WTC11 (cell line): ENCODE results near the gene INPP4B. TPM values are rescaled to one million over a fixed set of nuclear protein-coding genes. Genes with fewer than 3 reads are reported as not detected.

Experiments used
- ATAC-seq: fragments of 200-7000 bp; cut with Tn5 transposase; 2 replicates; pipeline ENCODE4 v1.10.0; 2021; ENCODE audit warnings: mild to moderate bottlenecking, moderate library complexity
- CTCF ChIA-PET: fragments of 300-600 bp; sonication (Branson Sonifier 250); formaldehyde crosslinking; loops from one replicate; lab custom pipeline; 2021; ENCODE audit warnings: antibody characterized with exemption; lab: Charles Lee
- POLR2A ChIA-PET: fragments of 350-600 bp; sonication (Branson Sonifier 250); formaldehyde crosslinking; loops from one replicate; lab custom pipeline; 2021; ENCODE audit warnings: antibody characterized with exemption; lab: Charles Lee
- DNase-seq: peaks from one replicate; pipeline ENCODE4 v3.0.0; 2021; ENCODE audit warnings: low spot score
- H3K27ac Mint-ChIP-seq: 2 replicates; pipeline ENCODE4 v1.8.0; 2021; ENCODE audit warnings: mixed read lengths
- H3K27me3 Mint-ChIP-seq: 2 replicates; pipeline ENCODE4 v1.8.0; 2021; ENCODE audit warnings: low read depth, mild to moderate bottlenecking, moderate library complexity, mixed read lengths
- H3K36me3 Mint-ChIP-seq: 2 replicates; pipeline ENCODE4 v1.8.0; 2021; ENCODE audit warnings: mixed read lengths
- H3K4me1 Mint-ChIP-seq: 2 replicates; pipeline ENCODE4 v1.8.0; 2022; ENCODE audit warnings: mixed read lengths
- H3K4me3 Mint-ChIP-seq: 2 replicates; pipeline ENCODE4 v1.8.0; 2021; ENCODE audit warnings: mild to moderate bottlenecking, moderate library complexity, mixed read lengths
- H3K9me3 Mint-ChIP-seq: 2 replicates; pipeline ENCODE4 v1.8.0; 2021; ENCODE audit warnings: mixed read lengths
- CDX4 ChIP-seq: fragments of 250-450 bp; sonication (Bioruptor Pico); IDR thresholded peaks from 2 replicates; pipeline ENCODE4 v1.9.0; 2021; ENCODE audit warnings: moderate library complexity, mild to moderate bottlenecking, inconsistent platforms, borderline replicate concordance
- ETV6 ChIP-seq: sonication (generic); formaldehyde crosslinking; IDR thresholded peaks from 2 replicates; pipeline ENCODE4 v1.8.1; 2022; ENCODE audit warnings: mild to moderate bottlenecking, missing genetic modification reagents
- HMGA2 ChIP-seq: fragments of 250-450 bp; sonication (Bioruptor Pico); IDR thresholded peaks from 2 replicates; pipeline ENCODE4 v1.4.0; 2021; ENCODE audit warnings: mild to moderate bottlenecking, moderate library complexity
- KAT7 ChIP-seq: sonication (generic); formaldehyde crosslinking; IDR thresholded peaks from 2 replicates; pipeline ENCODE4 v1.8.1; 2023; ENCODE audit warnings: missing genetic modification reagents, mild to moderate bottlenecking, borderline replicate concordance
- MYBL2 ChIP-seq: sonication (generic); formaldehyde crosslinking; IDR thresholded peaks from 2 replicates; pipeline ENCODE4 v1.8.1; 2023; ENCODE audit warnings: mild to moderate bottlenecking, moderate library complexity, missing genetic modification reagents
- PREB ChIP-seq: sonication (generic); formaldehyde crosslinking; IDR thresholded peaks from 2 replicates; pipeline ENCODE4 v1.8.1; 2022; ENCODE audit warnings: mild to moderate bottlenecking, missing genetic modification reagents, moderate library complexity, borderline replicate concordance
- SMAD4 ChIP-seq: sonication (generic); formaldehyde crosslinking; IDR thresholded peaks from 2 replicates; pipeline ENCODE4 v1.8.0; 2022; ENCODE audit warnings: mild to moderate bottlenecking, missing genetic modification reagents
- TP53 ChIP-seq: sonication (generic); formaldehyde crosslinking; IDR thresholded peaks from 2 replicates; pipeline ENCODE4 v1.8.1; 2023; ENCODE audit warnings: mild to moderate bottlenecking, missing genetic modification reagents
- ZBTB21 ChIP-seq: sonication (generic); formaldehyde crosslinking; IDR thresholded peaks from 2 replicates; pipeline ENCODE4 v1.8.1; 2023; ENCODE audit warnings: mild to moderate bottlenecking, missing genetic modification reagents, borderline replicate concordance
- ZBTB43 ChIP-seq: sonication (generic); formaldehyde crosslinking; IDR thresholded peaks from 2 replicates; pipeline ENCODE4 v1.8.1; 2023; ENCODE audit warnings: mild to moderate bottlenecking, missing genetic modification reagents
- ZMAT4 ChIP-seq: fragments of 250-450 bp; sonication (Bioruptor Pico); IDR thresholded peaks from 2 replicates; pipeline ENCODE4 v1.9.0; 2021; ENCODE audit warnings: mild to moderate bottlenecking
- ZNF232 ChIP-seq: sonication (generic); formaldehyde crosslinking; IDR thresholded peaks from 2 replicates; pipeline ENCODE4 v1.8.0; 2022; ENCODE audit warnings: mild to moderate bottlenecking, missing genetic modification reagents
- ZNF396 ChIP-seq: fragments of 250-450 bp; sonication (Bioruptor Pico); IDR thresholded peaks from 2 replicates; pipeline ENCODE4 v1.8.0; 2021; ENCODE audit warnings: mild to moderate bottlenecking, moderate library complexity, borderline replicate concordance
- total RNA-seq: library from RNA; stranded (reverse); gene quantifications from 3 replicates; pipeline ENCODE4 v1.2.3, GENCODE V29; 2021
- TF ChIP-seq, protein P1 (sequence below): sonication (generic); formaldehyde crosslinking; IDR thresholded peaks from 2 replicates; pipeline ENCODE4 v1.8.0; 2022; ENCODE audit warnings: mild to moderate bottlenecking, missing genetic modification reagents
- TF ChIP-seq, protein P2 (sequence below): sonication (generic); formaldehyde crosslinking; IDR thresholded peaks from 2 replicates; pipeline ENCODE4 v1.8.0; 2022; ENCODE audit warnings: mild to moderate bottlenecking, missing genetic modification reagents
- TF ChIP-seq, protein P3 (sequence below): fragments of 250-450 bp; sonication (Bioruptor Pico); IDR thresholded peaks from 2 replicates; pipeline ENCODE4 v1.9.0; 2021; ENCODE audit warnings: mild to moderate bottlenecking, borderline replicate concordance
- TF ChIP-seq, protein P4 (sequence below): sonication (generic); formaldehyde crosslinking; IDR thresholded peaks from 2 replicates; pipeline ENCODE4 v1.8.1; 2023; ENCODE audit warnings: mild to moderate bottlenecking, moderate library complexity, missing genetic modification reagents

The INPP4B gene
- total RNA-seq, 1 experiment from 2014 or later = 0.92 TPM

GRCh38 chr4:142447009-142447408 lies 399.1 kb downstream of the INPP4B start:
- Mint-ChIP-seq H3K36me3 (no peaks in the 10 kb centered on the region), H3K4me3 (no peak overlapping the region), H3K4me1 (peaks cover 18% of the 10 kb centered on the region), H3K27me3 (no peaks in the 10 kb centered on the region), H3K27ac (no peak overlapping the region), H3K9me3 (peaks cover 4% of the 10 kb centered on the region)
- TF ChIP-seq ETV6 = no peak
- ChIA-PET POLR2A (no interaction called here), CTCF (no interaction called here)
- ATAC-seq (peak; percentile 28; the same call in 1 of the 2 replicates), DNase-seq (no peak)

DNA sequence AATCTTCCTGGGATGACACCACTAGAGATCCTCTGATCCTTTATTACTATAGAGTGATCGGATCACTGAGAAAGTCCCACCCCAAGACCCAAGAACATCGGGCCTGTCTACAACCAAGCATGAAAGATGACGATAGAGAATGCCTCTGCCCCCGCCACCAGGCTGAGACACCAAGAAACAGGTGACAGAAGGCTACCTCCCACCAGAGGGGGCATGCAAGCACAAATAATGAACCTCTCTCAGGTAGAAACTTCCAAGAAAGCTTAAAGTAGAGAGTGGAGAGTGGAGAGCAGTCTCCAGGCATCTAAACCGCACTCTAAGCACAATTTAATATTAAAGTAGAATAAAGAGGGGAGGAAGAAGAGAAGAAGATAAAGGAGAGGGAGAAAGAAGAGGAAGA lies 402.6 kb downstream of the INPP4B start:
- Mint-ChIP-seq H3K4me1 (peaks cover 16% of the 10 kb centered on the region), H3K9me3 (peaks cover 5% of the 10 kb centered on the region), H3K27ac (no peak overlapping the region), H3K4me3 (no peak overlapping the region), H3K27me3 (no peaks in the 10 kb centered on the region), H3K36me3 (peaks cover 3% of the 10 kb centered on the region; the same call in 1 of the 2 replicates)
- DNase-seq = peak; percentile 23
- TF ChIP-seq, protein P1, sequence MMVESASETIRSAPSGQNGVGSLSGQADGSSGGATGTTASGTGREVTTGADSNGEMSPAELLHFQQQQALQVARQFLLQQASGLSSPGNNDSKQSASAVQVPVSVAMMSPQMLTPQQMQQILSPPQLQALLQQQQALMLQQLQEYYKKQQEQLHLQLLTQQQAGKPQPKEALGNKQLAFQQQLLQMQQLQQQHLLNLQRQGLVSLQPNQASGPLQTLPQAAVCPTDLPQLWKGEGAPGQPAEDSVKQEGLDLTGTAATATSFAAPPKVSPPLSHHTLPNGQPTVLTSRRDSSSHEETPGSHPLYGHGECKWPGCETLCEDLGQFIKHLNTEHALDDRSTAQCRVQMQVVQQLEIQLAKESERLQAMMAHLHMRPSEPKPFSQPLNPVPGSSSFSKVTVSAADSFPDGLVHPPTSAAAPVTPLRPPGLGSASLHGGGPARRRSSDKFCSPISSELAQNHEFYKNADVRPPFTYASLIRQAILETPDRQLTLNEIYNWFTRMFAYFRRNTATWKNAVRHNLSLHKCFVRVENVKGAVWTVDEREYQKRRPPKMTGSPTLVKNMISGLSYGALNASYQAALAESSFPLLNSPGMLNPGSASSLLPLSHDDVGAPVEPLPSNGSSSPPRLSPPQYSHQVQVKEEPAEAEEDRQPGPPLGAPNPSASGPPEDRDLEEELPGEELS (CRISPR knock-in tag) = no peak
- no peak for TF ChIP-seq KAT7
- no peak for TF ChIP-seq SMAD4 (CRISPR knock-in tag)
- TF ChIP-seq ZNF232 = no peak
- TF ChIP-seq, protein P2, sequence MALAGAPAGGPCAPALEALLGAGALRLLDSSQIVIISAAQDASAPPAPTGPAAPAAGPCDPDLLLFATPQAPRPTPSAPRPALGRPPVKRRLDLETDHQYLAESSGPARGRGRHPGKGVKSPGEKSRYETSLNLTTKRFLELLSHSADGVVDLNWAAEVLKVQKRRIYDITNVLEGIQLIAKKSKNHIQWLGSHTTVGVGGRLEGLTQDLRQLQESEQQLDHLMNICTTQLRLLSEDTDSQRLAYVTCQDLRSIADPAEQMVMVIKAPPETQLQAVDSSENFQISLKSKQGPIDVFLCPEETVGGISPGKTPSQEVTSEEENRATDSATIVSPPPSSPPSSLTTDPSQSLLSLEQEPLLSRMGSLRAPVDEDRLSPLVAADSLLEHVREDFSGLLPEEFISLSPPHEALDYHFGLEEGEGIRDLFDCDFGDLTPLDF (CRISPR knock-in tag) = no peak
- TF ChIP-seq TP53 (CRISPR knock-in tag) = no peak
- TF ChIP-seq MYBL2 (CRISPR knock-in tag) = no peak
- no peak for TF ChIP-seq ZNF396
- no peak for TF ChIP-seq PREB
- TF ChIP-seq, protein P3, sequence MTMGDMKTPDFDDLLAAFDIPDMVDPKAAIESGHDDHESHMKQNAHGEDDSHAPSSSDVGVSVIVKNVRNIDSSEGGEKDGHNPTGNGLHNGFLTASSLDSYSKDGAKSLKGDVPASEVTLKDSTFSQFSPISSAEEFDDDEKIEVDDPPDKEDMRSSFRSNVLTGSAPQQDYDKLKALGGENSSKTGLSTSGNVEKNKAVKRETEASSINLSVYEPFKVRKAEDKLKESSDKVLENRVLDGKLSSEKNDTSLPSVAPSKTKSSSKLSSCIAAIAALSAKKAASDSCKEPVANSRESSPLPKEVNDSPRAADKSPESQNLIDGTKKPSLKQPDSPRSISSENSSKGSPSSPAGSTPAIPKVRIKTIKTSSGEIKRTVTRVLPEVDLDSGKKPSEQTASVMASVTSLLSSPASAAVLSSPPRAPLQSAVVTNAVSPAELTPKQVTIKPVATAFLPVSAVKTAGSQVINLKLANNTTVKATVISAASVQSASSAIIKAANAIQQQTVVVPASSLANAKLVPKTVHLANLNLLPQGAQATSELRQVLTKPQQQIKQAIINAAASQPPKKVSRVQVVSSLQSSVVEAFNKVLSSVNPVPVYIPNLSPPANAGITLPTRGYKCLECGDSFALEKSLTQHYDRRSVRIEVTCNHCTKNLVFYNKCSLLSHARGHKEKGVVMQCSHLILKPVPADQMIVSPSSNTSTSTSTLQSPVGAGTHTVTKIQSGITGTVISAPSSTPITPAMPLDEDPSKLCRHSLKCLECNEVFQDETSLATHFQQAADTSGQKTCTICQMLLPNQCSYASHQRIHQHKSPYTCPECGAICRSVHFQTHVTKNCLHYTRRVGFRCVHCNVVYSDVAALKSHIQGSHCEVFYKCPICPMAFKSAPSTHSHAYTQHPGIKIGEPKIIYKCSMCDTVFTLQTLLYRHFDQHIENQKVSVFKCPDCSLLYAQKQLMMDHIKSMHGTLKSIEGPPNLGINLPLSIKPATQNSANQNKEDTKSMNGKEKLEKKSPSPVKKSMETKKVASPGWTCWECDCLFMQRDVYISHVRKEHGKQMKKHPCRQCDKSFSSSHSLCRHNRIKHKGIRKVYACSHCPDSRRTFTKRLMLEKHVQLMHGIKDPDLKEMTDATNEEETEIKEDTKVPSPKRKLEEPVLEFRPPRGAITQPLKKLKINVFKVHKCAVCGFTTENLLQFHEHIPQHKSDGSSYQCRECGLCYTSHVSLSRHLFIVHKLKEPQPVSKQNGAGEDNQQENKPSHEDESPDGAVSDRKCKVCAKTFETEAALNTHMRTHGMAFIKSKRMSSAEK (CRISPR knock-in tag) = no peak
- no peak for TF ChIP-seq ZMAT4 (CRISPR knock-in tag)
- TF ChIP-seq, protein P4, sequence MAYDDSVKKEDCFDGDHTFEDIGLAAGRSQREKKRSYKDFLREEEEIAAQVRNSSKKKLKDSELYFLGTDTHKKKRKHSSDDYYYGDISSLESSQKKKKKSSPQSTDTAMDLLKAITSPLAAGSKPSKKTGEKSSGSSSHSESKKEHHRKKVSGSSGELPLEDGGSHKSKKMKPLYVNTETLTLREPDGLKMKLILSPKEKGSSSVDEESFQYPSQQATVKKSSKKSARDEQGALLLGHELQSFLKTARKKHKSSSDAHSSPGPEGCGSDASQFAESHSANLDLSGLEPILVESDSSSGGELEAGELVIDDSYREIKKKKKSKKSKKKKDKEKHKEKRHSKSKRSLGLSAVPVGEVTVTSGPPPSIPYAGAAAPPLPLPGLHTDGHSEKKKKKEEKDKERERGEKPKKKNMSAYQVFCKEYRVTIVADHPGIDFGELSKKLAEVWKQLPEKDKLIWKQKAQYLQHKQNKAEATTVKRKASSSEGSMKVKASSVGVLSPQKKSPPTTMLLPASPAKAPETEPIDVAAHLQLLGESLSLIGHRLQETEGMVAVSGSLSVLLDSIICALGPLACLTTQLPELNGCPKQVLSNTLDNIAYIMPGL = no peak
- no peak for TF ChIP-seq ZBTB21 (CRISPR knock-in tag)
- TF ChIP-seq CDX4 (CRISPR knock-in tag) = no peak
- TF ChIP-seq ZBTB43 = no peak
- no peak for TF ChIP-seq HMGA2 (CRISPR knock-in tag)
- POLR2A ChIA-PET = no interaction called here
- CTCF ChIA-PET = interaction anchor here (0.6 to 0.9 kb wide), 2 partner anchors 9 to 80 kb away, joined by 3 to 5 read pairs; no protein-coding TSS in a partner anchor
- ATAC-seq = peak; percentile 79
